Measurements from ENCODE around the gene DNAH17. TPM values are rescaled to one million over a fixed set of nuclear protein-coding genes. Genes with fewer than 3 reads are reported as not detected.
A peak's percentile ranks its signal among the peaks of the same experiment; 100 is the strongest.

The DNAH17 gene
- polyA plus RNA-seq, 3 donors = 0.01 to 0.51 (median 0.11) TPM

GRCh38 chr17:78428025-78428575 lies 149.1 kb downstream of the DNAH17 start:
- Histone ChIP-seq H3K9ac (ENCODE audit: insufficient read depth, low read length, poor library complexity, severe bottlenecking) (no peak overlapping the region), H3K4me2 (replicated peaks; ENCODE audit: extremely low read depth, low read length, poor library complexity, severe bottlenecking) (no peak overlapping the region), H3K36me3 (replicated peaks in 1 of 2; ENCODE audit: control insufficient read depth in 1 of 2, insufficient read depth in 2 of 2, low read length in 2 of 2) (peaks cover 56 to 71% of the 10 kb centered on the region in 2 donors), H3K27ac (ENCODE audit: low read depth in 1 of 2, low read length in 2 of 2) (no peak overlapping the region), H3K4me1 (ENCODE audit: control insufficient read depth in 1 of 2, insufficient read depth in 2 of 2, low read length in 2 of 2) (peaks cover 4 to 10% of the 10 kb centered on the region in 2 donors), H3K79me2 (ENCODE audit: insufficient read depth, low read length) (peaks cover 7% of the 10 kb centered on the region), H3K4me3 (replicated peaks in 1 of 3; ENCODE audit: low read depth in 2 of 3, low read length in 3 of 3) (no peak overlapping the region), H2AFZ (ENCODE audit: insufficient read depth, low read depth, low read length, poor library complexity, severe bottlenecking) (no peak overlapping the region), H3K27me3 (ENCODE audit: control insufficient read depth in 2 of 2, insufficient read depth in 2 of 2, low read length in 2 of 2) (no peaks in the 10 kb centered on the region), H3K9me3 (replicated peaks in 1 of 2; ENCODE audit: control insufficient read depth in 1 of 2, insufficient read depth in 1 of 2, low read length in 2 of 2) (no peaks in the 10 kb centered on the region), H4K20me1 (ENCODE audit: insufficient read depth, low read length) (peaks cover 6% of the 10 kb centered on the region)
- no peak for TF ChIP-seq CTCF (IDR thresholded peaks at IDR 0.05)
- Mint-ChIP-seq H3K27ac (peak overlapping the region in 2 of 7 donors; percentile 65 to 71), H3K27me3 (ENCODE audit: low read depth in 3 of 3) (peaks cover 0 to 7% (median 0%) of the 10 kb centered on the region in 3 donors), H3K4me1 (peaks cover 7% of the 10 kb centered on the region), H3K4me3 (no peak overlapping the region), H3K9me3 (peaks cover 0 to 5% (median 0%) of the 10 kb centered on the region in 7 donors), H3K36me3 (peaks cover 63 to 73% of the 10 kb centered on the region in 2 donors)
- no peak for DNase-seq
- WGBS (ENCODE audit: insufficient coverage) = 96% methylated on average over 17 of the region's 20 CpGs
- intact Hi-C loops (cut with micrococcal nuclease) = loop anchor here (10.0 kb wide), 1 partner anchor 313 kb away; no protein-coding TSS in a partner anchor

- peaks cover 0 to 4% (median 0%) of the 10 kb centered on the region in 3 donors for H3K27me3 Mint-ChIP-seq (ENCODE audit: low read depth in 3 of 3)
- DNase-seq = no peak
- Histone ChIP-seq H3K4me3 (replicated peaks in 1 of 3; ENCODE audit: low read depth in 2 of 3, low read length in 3 of 3) (no peak overlapping the region), H3K27me3 (ENCODE audit: control insufficient read depth in 2 of 2, insufficient read depth in 2 of 2, low read length in 2 of 2) (no peaks in the 10 kb centered on the region), H3K4me1 (ENCODE audit: control insufficient read depth in 1 of 2, insufficient read depth in 2 of 2, low read length in 2 of 2) (peaks cover 4 to 10% of the 10 kb centered on the region in 2 donors), H3K79me2 (ENCODE audit: insufficient read depth, low read length) (peaks cover 12% of the 10 kb centered on the region), H3K36me3 (replicated peaks in 1 of 2; ENCODE audit: control insufficient read depth in 1 of 2, insufficient read depth in 2 of 2, low read length in 2 of 2) (peaks cover 62 to 80% of the 10 kb centered on the region in 2 donors), H3K9ac (ENCODE audit: insufficient read depth, low read length, poor library complexity, severe bottlenecking) (no peak overlapping the region), H4K20me1 (ENCODE audit: insufficient read depth, low read length) (peaks cover 14% of the 10 kb centered on the region), H3K27ac (ENCODE audit: low read depth in 1 of 2, low read length in 2 of 2) (no peak overlapping the region), H3K9me3 (replicated peaks in 1 of 2; ENCODE audit: control insufficient read depth in 1 of 2, insufficient read depth in 1 of 2, low read length in 2 of 2) (no peaks in the 10 kb centered on the region), H3K4me2 (replicated peaks; ENCODE audit: extremely low read depth, low read length, poor library complexity, severe bottlenecking) (no peak overlapping the region), H2AFZ (ENCODE audit: insufficient read depth, low read depth, low read length, poor library complexity, severe bottlenecking) (no peak overlapping the region)
- peaks cover 13% of the 10 kb centered on the region for H3K4me1 Mint-ChIP-seq
- TF ChIP-seq CTCF (IDR thresholded peaks at IDR 0.05) = no peak
- no peak overlapping the region for H3K4me3 Mint-ChIP-seq
- 99% methylated on average over 11 of the region's 11 CpGs for WGBS (ENCODE audit: insufficient coverage)
- peaks cover 72 to 82% of the 10 kb centered on the region in 2 donors for H3K36me3 Mint-ChIP-seq
- H3K9me3 Mint-ChIP-seq = peaks cover 0 to 8% (median 0%) of the 10 kb centered on the region in 7 donors
- intact Hi-C loops (cut with micrococcal nuclease) = loop anchor here (10.0 kb wide), 1 partner anchor 312 kb away; no protein-coding TSS in a partner anchor
- H3K27ac Mint-ChIP-seq = peak overlapping the region in 4 of 7 donors; percentile 25 to 73 (median 67)
These were observed 150.1 kb downstream of the DNAH17 start for GRCh38 chr17:78427140-78427539.

Measured in CD14-positive monocyte (primary cell).